Ramos (cell line): ENCODE measurements around the gene TEKT5.
"Not testable (repeated sequence)": the region's sequence is repeated elsewhere in the genome, so short reads cannot be mapped to it uniquely, and the experiment has no call there.

Experiments
- in situ Hi-C: fragments of 300-500 bp; cut with MboI; formaldehyde crosslinking; loops from one replicate; pipeline ENCODE4 v1.14.3; 2022; ENCODE audit warnings: low sequenced_read_pairs; ENCODE audit not compliant: unreplicated experiment

Gene TEKT5

GRCh38 chr16:10663744-10664143 is 31.0 kb downstream of the TEKT5 start:
- in situ Hi-C loops, result loop anchor here (10.0 kb wide), 1 partner anchor 251 kb away; no protein-coding TSS in a partner anchor

GRCh38 chr16:10663146-10663545 is 31.6 kb downstream of the TEKT5 start:
- in situ Hi-C loops, result loop anchor here (10.0 kb wide), 1 partner anchor 252 kb away; no protein-coding TSS in a partner anchor

- in situ Hi-C loops, result loop anchor here (10.0 kb wide), 1 partner anchor 253 kb away; no protein-coding TSS in a partner anchor
These were observed 32.5 kb downstream of the TEKT5 start for GRCh38 chr16:10662212-10662611.

- in situ Hi-C loops, result loop anchor here (10.0 kb wide), 1 partner anchor 253 kb away; no protein-coding TSS in a partner anchor
These were observed 33.0 kb downstream of the TEKT5 start for GRCh38 chr16:10661737-10662136.

GRCh38 chr16:10660950-10661635 is 33.6 kb downstream of the TEKT5 start:
- in situ Hi-C loops, result loop anchor here (10.0 kb wide), 1 partner anchor 254 kb away; no protein-coding TSS in a partner anchor

- in situ Hi-C loops, result no loop called here
These were observed 35.8 kb downstream of the TEKT5 start for GRCh38 chr16:10658943-10659342.

- in situ Hi-C loops, result no loop called here
These were observed 36.8 kb downstream of the TEKT5 start for GRCh38 chr16:10657925-10658324.

- in situ Hi-C loops, result no loop called here
These were observed 38.1 kb downstream of the TEKT5 start for GRCh38 chr16:10656618-10657017.

- in situ Hi-C loops, result no loop called here
These were observed 39.2 kb downstream of the TEKT5 start for GRCh38 chr16:10655415-10655977.

- in situ Hi-C loops, result no loop called here
These were observed 39.9 kb downstream of the TEKT5 start for GRCh38 chr16:10654592-10655414.

- in situ Hi-C loops, result no loop called here
These were observed 41.8 kb downstream of the TEKT5 start for GRCh38 chr16:10652730-10653590.

GRCh38 chr16:10649098-10649497 is 45.6 kb downstream of the TEKT5 start:
- in situ Hi-C loops, result not testable (repeated sequence)

- in situ Hi-C loops, result no loop called here
These were observed 46.9 kb downstream of the TEKT5 start for GRCh38 chr16:10647721-10648296.

- in situ Hi-C loops, result no loop called here
These were observed 47.4 kb downstream of the TEKT5 start for GRCh38 chr16:10647264-10647720.

GRCh38 chr16:10646581-10647263 is 48.0 kb downstream of the TEKT5 start:
- in situ Hi-C loops, result no loop called here

- in situ Hi-C loops, result no loop called here
These were observed 48.5 kb downstream of the TEKT5 start for GRCh38 chr16:10646228-10646580.

GRCh38 chr16:10644092-10644491 is 50.6 kb downstream of the TEKT5 start:
- in situ Hi-C loops, result no loop called here

- in situ Hi-C loops, result no loop called here
These were observed 51.8 kb downstream of the TEKT5 start for GRCh38 chr16:10642964-10643363.
